A673 (cell line): ENCODE measurements around the gene EHBP1L1. TPM values are rescaled to one million over a fixed set of nuclear protein-coding genes. Genes with fewer than 3 reads are reported as not detected.

Experiments
- BruUV-seq: library from RNA; stranded (reverse); fragments of 400-500 nt; replicated peaks from 2 replicates; lab custom pipeline; 2021; lab: Mats Ljungman, UMichigan
- CTCF ChIA-PET: fragments of 300-600 bp; sonication (Branson Sonifier 250); formaldehyde crosslinking; loops from one replicate; lab custom pipeline; 2022; ENCODE audit warnings: antibody characterized with exemption; lab: Charles Lee
- POLR2A ChIA-PET: fragments of 300-600 bp; sonication (Branson Sonifier 250); formaldehyde crosslinking; loops from one replicate; lab custom pipeline; 2022; ENCODE audit warnings: antibody characterized with exemption; ENCODE audit not compliant: low non-redundant PET; lab: Charles Lee
- DNase-seq: peaks from one replicate; pipeline ENCODE4 v3.0.0-alpha.2; 2015; ENCODE audit warnings: low spot score
- H3K27ac ChIP-seq: fragments of 200-600 bp; sonication (generic); 2 replicates; pipeline ENCODE4 v1.5.1; 2016; ENCODE audit warnings: mixed run types, low read depth, mild to moderate bottlenecking, mixed read lengths, antibody characterized with exemption, low read length; ENCODE audit not compliant: poor library complexity, severe bottlenecking
- H3K27me3 ChIP-seq: fragments of 200-600 bp; sonication (generic); replicated peaks from 2 replicates; pipeline ENCODE4 v1.6.1; 2017; ENCODE audit warnings: mixed run types, low read depth, mild to moderate bottlenecking, mixed read lengths, antibody characterized with exemption, low read length; ENCODE audit not compliant: insufficient read depth, poor library complexity
- H3K36me3 ChIP-seq: fragments of 200-600 bp; sonication (generic); 2 replicates; pipeline ENCODE4 v1.6.1; 2016; ENCODE audit warnings: mixed run types, mild to moderate bottlenecking, mixed read lengths, antibody characterized with exemption, low read length; ENCODE audit not compliant: insufficient read depth, poor library complexity, severe bottlenecking
- H3K4me1 ChIP-seq: fragments of 200-600 bp; sonication (generic); 2 replicates; pipeline ENCODE4 v1.6.1; 2017; ENCODE audit warnings: mixed run types, mild to moderate bottlenecking, mixed read lengths, antibody characterized with exemption, low read length; ENCODE audit not compliant: insufficient read depth, poor library complexity, severe bottlenecking
- H3K4me3 ChIP-seq: fragments of 200-600 bp; sonication (generic); 2 replicates; pipeline ENCODE4 v1.5.1; 2016; ENCODE audit warnings: low read depth, mixed run types, mild to moderate bottlenecking, mixed read lengths, low read length; ENCODE audit not compliant: poor library complexity, severe bottlenecking
- H3K9me3 ChIP-seq: fragments of 200-600 bp; sonication (generic); 2 replicates; pipeline ENCODE4 v1.6.1; 2016; ENCODE audit warnings: mixed run types, low read depth, mild to moderate bottlenecking, mixed read lengths, antibody characterized with exemption, low read length; ENCODE audit not compliant: poor library complexity, severe bottlenecking
- EZH2 ChIP-seq: fragments of 200-600 bp; sonication (generic); IDR thresholded peaks from 2 replicates; pipeline ENCODE4 v1.6.1; 2017; ENCODE audit warnings: borderline replicate concordance, low read depth, mild to moderate bottlenecking, mixed read lengths, antibody characterized with exemption, low read length; ENCODE audit not compliant: poor library complexity, severe bottlenecking
- intact Hi-C: fragments of 100-400 bp; cut with micrococcal nuclease; formaldehyde crosslinking; loops from one replicate; pipeline ENCODE4 v1.10.0; 2022; ENCODE audit not compliant: unreplicated experiment
- total RNA-seq: library from RNA; stranded (reverse); gene quantifications from 2 replicates; pipeline ENCODE4 v1.2.3, GENCODE V29; 2021
- TF ChIP-seq, protein P1 (sequence below): fragments of 300-800, 200-600 bp; sonication (generic); conservative IDR thresholded peaks from 2 replicates; pipeline ENCODE4 v1.5.1; 2017; ENCODE audit warnings: low read depth, mild to moderate bottlenecking, antibody characterized with exemption, low read length, moderate library complexity, mixed read lengths

EHBP1L1 gene
- total RNA-seq, 1 experiment from 2014 or later: 29.5 TPM

DNA sequence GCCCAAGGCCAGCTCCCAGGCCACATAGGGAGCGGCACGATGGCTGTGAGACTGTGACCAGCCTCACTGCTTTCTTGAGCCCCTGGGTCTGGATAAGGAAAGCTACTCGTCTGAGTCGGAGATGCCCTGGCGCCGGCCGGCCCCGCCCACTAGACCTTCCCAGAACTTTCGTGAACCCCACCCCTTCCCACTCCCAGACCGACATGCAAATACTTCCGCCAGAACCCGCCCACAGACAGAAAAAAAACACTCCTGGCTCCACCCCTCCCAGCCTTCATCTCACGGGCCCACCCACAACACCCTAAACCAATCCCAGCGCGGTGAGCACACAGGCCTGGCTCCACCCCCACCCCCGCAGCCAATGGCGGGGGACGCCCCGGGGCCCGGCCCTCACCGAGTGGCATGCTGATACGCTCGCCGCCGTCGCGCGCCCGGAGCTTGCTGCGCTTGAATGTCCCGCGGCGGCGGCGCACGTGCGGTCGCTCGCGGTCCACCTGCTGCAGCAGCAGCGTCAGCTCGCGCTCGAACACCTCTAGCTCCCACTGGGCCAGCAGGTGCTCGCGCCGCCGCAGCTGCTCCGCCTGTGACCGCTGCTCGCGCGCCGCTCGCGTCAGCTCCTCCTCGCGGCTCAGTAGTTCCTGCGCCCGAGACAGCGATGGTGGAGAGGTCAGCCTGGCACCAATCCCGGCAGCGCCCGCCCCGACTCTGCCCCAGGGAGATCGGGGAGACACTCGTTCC is 31.2 kb downstream of the EHBP1L1 start:
- ChIA-PET POLR2A (interaction anchor here (0.6 kb wide), 1 partner anchor 339 kb away, joined by 3 read pairs; no protein-coding TSS in a partner anchor), CTCF (interaction anchor here (1.0 to 2.5 kb wide), 3 partner anchors 13 to 67 kb away, joined by 3 to 9 read pairs (median 6); partner anchors contain the start of gene ZNRD2)
- DNase-seq: peak; percentile 100
- Histone ChIP-seq H3K27ac (peak overlapping the region; percentile 57), H3K27me3 (no peaks in the 10 kb centered on the region), H3K4me3 (peak overlapping the region; percentile 35), H3K4me1 (peaks cover 14% of the 10 kb centered on the region), H3K36me3 (peaks cover 28% of the 10 kb centered on the region), H3K9me3 (no peaks in the 10 kb centered on the region)
- no TSS peak for BruUV-seq
- TF ChIP-seq EZH2: no peak
- TF ChIP-seq, protein P1, sequence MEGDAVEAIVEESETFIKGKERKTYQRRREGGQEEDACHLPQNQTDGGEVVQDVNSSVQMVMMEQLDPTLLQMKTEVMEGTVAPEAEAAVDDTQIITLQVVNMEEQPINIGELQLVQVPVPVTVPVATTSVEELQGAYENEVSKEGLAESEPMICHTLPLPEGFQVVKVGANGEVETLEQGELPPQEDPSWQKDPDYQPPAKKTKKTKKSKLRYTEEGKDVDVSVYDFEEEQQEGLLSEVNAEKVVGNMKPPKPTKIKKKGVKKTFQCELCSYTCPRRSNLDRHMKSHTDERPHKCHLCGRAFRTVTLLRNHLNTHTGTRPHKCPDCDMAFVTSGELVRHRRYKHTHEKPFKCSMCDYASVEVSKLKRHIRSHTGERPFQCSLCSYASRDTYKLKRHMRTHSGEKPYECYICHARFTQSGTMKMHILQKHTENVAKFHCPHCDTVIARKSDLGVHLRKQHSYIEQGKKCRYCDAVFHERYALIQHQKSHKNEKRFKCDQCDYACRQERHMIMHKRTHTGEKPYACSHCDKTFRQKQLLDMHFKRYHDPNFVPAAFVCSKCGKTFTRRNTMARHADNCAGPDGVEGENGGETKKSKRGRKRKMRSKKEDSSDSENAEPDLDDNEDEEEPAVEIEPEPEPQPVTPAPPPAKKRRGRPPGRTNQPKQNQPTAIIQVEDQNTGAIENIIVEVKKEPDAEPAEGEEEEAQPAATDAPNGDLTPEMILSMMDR: no peak
- intact Hi-C loops: loop anchor here (5.0 kb wide), 1 partner anchor 35 kb away; the partner anchor contains the start of genes FAM89B and ZNRD2

- Histone ChIP-seq H3K27ac (peak overlapping the region; percentile 57), H3K4me3 (peak overlapping the region; percentile 35), H3K4me1 (peaks cover 22% of the 10 kb centered on the region), H3K9me3 (no peaks in the 10 kb centered on the region), H3K27me3 (no peaks in the 10 kb centered on the region), H3K36me3 (peaks cover 28% of the 10 kb centered on the region)
- ChIA-PET CTCF (interaction anchor here (1.0 to 2.5 kb wide), 3 partner anchors 14 to 68 kb away, joined by 3 to 9 read pairs (median 6); partner anchors contain the start of gene ZNRD2), POLR2A (no interaction called here)
- no peak for DNase-seq
- no TSS peak for BruUV-seq
- TF ChIP-seq, protein P1: no peak
- no peak for TF ChIP-seq EZH2
- intact Hi-C loops: loop anchor here (5.0 kb wide), 1 partner anchor 36 kb away; the partner anchor contains the start of genes FAM89B and ZNRD2
Observed at GRCh38 chr11:65607614-65608426, 32.0 kb downstream of the EHBP1L1 start.

DNA sequence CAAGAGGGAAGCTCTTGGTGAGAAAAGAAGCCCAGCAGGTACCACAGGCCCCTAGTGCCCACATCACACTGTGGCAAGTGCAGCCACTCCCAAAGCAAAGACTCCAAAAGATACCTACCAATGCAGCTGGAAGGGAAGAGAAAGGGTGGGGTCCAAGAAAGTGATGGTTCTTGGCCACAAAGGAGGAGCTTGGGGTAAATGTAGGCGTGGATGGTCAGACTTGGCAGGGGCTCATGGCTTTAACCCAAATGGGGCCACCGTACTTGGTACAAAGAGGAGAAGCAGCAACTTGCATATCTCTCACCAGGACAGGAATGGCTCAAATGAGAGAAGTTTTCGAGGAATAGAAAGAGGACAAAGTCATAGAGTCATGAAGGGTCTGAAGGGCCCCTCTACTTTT is 33.4 kb downstream of the EHBP1L1 start:
- Histone ChIP-seq H3K4me3 (no peak overlapping the region), H3K27ac (no peak overlapping the region), H3K27me3 (no peaks in the 10 kb centered on the region), H3K9me3 (no peaks in the 10 kb centered on the region), H3K36me3 (peaks cover 20% of the 10 kb centered on the region), H3K4me1 (peaks cover 28% of the 10 kb centered on the region)
- TF ChIP-seq, protein P1: no peak
- no peak for TF ChIP-seq EZH2
- intact Hi-C loops: loop anchor here (5.0 kb wide), 1 partner anchor 37 kb away; the partner anchor contains the start of genes FAM89B and ZNRD2
- ChIA-PET CTCF (no interaction called here), POLR2A (no interaction called here)
- BruUV-seq: no TSS peak
- no peak for DNase-seq
